Stimulated activated CD8-positive, alpha-beta memory T cell treated with anti-CD3 and anti-CD28 coated beads, Interleukin-15, amount 100 ng/mL, for 4 hours (primary cell): Measurements from ENCODE around the gene GRID1.

ENCODE experiments used
- DNase-seq, 2 donors: peaks; one replicate each; pipeline ENCODE4 v3.0.0-alpha.2; 2020; ENCODE audit warnings: low read depth in 2 of 2

The GRID1 gene

GRCh38 chr10:86209726-86210125 lies 156.9 kb downstream of the GRID1 start:
- no peak for DNase-seq

- DNase-seq, result no peak
These were observed 159.4 kb downstream of the GRID1 start for GRCh38 chr10:86207226-86207625.

- DNase-seq, result no peak
These were observed 160.4 kb downstream of the GRID1 start for GRCh38 chr10:86206240-86206579.

- DNase-seq, result no peak
These were observed 161.0 kb downstream of the GRID1 start for GRCh38 chr10:86205306-86206239.

- no peak for DNase-seq
These were observed 161.9 kb downstream of the GRID1 start for GRCh38 chr10:86204421-86205305.

GRCh38 chr10:86203162-86203905 lies 163.3 kb downstream of the GRID1 start:
- no peak for DNase-seq

- no peak for DNase-seq
These were observed 164.3 kb downstream of the GRID1 start for GRCh38 chr10:86202226-86202735.

GRCh38 chr10:86200867-86201266 lies 165.7 kb downstream of the GRID1 start:
- DNase-seq, result no peak

GRCh38 chr10:86200269-86200668 lies 166.3 kb downstream of the GRID1 start:
- no peak for DNase-seq

- DNase-seq, result no peak
These were observed 167.6 kb downstream of the GRID1 start for GRCh38 chr10:86199041-86199440.

GRCh38 chr10:86198271-86198670 lies 168.3 kb downstream of the GRID1 start:
- DNase-seq, result no peak

GRCh38 chr10:86197166-86197790 lies 169.3 kb downstream of the GRID1 start:
- no peak for DNase-seq

GRCh38 chr10:86195521-86196157 lies 171.0 kb downstream of the GRID1 start:
- DNase-seq, result no peak

GRCh38 chr10:86194684-86195083 lies 171.9 kb downstream of the GRID1 start:
- no peak for DNase-seq

- no peak for DNase-seq
These were observed 172.8 kb downstream of the GRID1 start for GRCh38 chr10:86193841-86194240.

GRCh38 chr10:86192691-86193090 lies 173.9 kb downstream of the GRID1 start:
- no peak for DNase-seq

GRCh38 chr10:86192147-86192546 lies 174.4 kb downstream of the GRID1 start:
- DNase-seq, result no peak

- DNase-seq, result no peak
These were observed 174.9 kb downstream of the GRID1 start for GRCh38 chr10:86191686-86192085.

- no peak for DNase-seq
These were observed 175.4 kb downstream of the GRID1 start for GRCh38 chr10:86191166-86191565.

GRCh38 chr10:86190291-86190690 lies 176.3 kb downstream of the GRID1 start:
- DNase-seq, result no peak

GRCh38 chr10:86189891-86190290 lies 176.7 kb downstream of the GRID1 start:
- DNase-seq, result no peak
